ENCODE data around the gene KXD1.
"Not testable (repeated sequence)": the region's sequence is repeated elsewhere in the genome, so short reads cannot be mapped to it uniquely, and the experiment has no call there.

KXD1 gene

DNA sequence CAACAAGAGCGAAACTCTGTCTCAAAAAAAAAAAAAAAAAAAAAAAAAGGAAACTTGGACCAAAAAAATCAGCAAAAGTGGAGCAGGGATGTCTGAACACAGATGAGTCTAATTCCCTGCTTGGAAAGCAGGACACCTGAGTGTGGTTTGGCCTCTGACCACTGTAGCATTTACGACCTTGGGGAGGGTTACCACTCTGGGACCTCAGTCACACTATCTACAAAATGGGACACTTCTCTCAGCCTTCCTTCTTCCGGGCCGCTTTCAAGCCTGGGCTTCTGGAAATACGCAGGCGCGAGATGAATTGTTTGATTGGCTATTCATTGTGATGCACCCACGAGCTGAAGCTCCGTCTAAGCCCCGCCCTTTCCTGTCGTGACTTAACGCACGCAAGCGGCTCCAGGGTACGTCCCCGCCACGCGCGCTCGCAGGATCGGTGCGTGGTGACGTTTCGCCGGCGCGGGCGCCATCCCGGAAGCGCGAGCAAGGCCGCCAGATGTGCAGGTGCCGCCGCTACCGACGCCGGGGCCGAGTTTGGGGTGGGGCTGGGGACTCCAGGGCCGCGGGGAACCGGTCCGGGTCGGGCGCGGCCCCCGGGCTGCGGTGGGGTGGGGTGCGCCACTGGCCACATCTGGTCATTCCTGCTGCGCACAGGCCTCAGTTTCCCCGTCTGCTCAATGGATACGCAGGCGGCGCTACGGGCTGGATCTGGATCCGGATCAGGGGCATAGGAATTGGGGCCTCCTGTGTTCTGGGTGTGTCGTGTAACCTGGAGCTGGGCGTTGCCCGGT lies at the start of gene KXD1:
TSS of gene KXD1 (plus strand) at position 460 of the 791 bp plus-strand sequence. CDS start 4,187 bp downstream, outside the sequence.
- peak; percentile 94 for DNase-seq

- no peak for DNase-seq
Measured at GRCh38 chr19:18508585-18508984, 49.1 kb upstream of the KXD1 start.

GRCh38 chr19:18510216-18510615 lies 47.5 kb upstream of the KXD1 start:
- DNase-seq, result no peak

DNA sequence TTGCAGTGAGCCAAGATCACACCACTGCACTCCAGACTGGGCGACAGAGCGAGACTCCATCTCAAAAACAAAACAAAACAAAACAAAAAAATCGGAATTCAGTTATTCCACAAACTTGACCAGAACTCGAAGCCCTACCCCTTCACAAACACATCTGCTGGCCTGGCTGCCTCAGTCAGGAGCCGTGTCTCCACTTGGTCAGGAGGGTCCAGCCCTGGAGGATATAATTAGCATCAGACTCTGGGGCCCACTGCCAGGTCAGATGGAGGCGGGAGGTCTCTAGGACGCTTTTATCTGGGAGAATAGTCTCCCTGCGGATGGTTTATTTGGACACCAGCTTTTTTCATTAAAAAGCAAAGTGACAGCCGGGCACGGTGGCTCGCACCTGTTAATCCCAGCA lies 43.8 kb upstream of the KXD1 start:
- no peak for DNase-seq

- DNase-seq, result no peak
Measured at GRCh38 chr19:18514800-18515682, 42.6 kb upstream of the KXD1 start.

- DNase-seq, result no peak
Measured at GRCh38 chr19:18515959-18516358, 41.7 kb upstream of the KXD1 start.

GRCh38 chr19:18517606-18518005 lies 40.1 kb upstream of the KXD1 start:
- DNase-seq, result no peak

DNA sequence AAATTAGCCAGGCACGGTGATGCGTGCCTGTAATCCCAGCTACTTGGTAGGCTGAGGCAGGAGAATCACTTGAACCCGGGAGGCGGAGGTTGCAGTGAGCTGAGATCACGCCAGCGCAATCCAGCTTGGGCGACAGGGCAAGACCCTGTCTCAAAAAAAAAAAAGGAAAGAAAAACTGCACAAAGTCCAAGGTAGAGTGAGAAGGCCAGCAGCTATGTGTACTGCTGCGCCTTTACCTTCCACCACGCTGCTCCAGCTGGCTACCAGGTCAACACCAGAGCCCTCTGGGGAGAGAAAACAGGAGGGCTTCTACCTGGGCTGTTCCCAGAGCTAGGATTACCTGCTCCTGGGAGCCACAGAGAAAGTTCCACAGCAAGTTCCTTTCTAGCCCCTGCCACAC lies 39.0 kb upstream of the KXD1 start:
- no peak for DNase-seq

DNA sequence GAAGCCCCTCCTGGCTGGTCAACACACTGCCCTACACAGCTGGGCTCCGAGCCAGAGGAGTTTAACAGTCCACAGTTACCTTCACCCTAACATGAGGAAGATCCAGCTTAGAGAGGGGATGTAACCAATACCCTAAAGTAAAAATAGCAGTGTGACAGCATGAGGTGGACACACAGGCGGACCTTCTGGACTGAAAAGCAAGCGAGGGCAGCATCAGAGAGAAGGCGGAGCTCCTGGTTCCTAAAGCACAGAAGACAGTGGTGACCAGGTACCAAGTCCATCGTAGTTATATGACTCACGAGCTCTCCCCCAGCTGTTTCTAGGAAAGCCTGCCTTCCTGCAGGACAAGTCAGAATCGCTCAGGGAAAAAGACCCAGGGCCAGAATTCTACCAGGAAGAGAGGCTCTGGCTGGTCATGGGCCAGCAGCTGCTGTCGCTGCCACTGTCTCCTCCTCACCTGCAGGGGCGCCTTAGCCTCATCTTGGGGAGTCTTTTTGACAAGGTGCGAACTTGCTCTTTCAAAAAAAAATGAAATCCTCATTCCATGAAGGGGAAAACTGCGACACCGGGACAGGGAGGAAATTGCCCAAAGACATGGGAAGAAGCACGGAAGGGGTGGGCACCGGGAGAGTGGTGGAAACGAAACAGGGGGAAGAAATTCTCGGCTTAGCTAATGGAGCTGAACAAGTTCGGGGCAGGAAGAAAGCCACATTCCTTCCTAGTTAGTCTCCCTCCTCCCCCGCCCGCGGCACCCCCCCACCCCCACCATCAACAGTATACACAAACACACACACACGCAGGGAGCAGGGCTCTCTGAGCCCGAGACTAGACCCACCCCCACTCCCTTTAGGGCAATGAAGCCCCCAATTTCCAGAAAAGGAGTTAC lies 37.5 kb upstream of the KXD1 start:
- peak; percentile 65 for DNase-seq

- DNase-seq, result peak; percentile 39
Measured at GRCh38 chr19:18520848-18521691, 36.6 kb upstream of the KXD1 start.

GRCh38 chr19:18521692-18522123 lies 36.0 kb upstream of the KXD1 start, which contains the start of gene ELL:
ELL (minus strand) TSS chr19:18522070; CDS start chr19:18522055, 15 bp downstream.
- no peak for DNase-seq

- peak; percentile 100 for DNase-seq
Measured at GRCh38 chr19:18522124-18522861, 35.4 kb upstream of the KXD1 start.

GRCh38 chr19:18522862-18523440 lies 34.7 kb upstream of the KXD1 start:
- not testable (repeated sequence) for DNase-seq

GRCh38 chr19:18523841-18524240 lies 33.8 kb upstream of the KXD1 start:
- no peak for DNase-seq

DNA sequence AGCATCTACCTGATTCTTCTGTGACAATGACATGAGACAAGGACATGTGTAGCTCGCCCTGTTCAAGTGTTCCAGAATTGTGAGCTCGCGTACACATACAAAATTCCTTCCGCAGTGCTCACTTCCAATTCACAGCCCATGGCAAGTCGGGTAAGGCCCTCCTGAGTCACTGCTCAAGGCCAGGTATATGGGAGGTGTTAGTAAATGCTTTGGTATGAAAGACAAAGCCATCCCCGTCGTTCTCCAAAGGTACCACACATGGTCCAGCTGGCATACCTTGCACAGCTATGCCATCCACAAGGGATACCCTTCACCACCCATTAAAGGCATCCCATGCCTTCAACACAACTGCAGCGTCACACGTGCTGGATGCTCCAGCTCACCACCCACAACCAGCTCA lies 31.4 kb upstream of the KXD1 start:
- DNase-seq, result no peak

- no peak for DNase-seq
Measured at GRCh38 chr19:18529782-18530181, 27.9 kb upstream of the KXD1 start.

GRCh38 chr19:18531485-18531884 lies 26.2 kb upstream of the KXD1 start:
- no peak for DNase-seq

GRCh38 chr19:18532168-18532890 lies 25.3 kb upstream of the KXD1 start:
- no peak for DNase-seq

GRCh38 chr19:18533058-18533457 lies 24.6 kb upstream of the KXD1 start:
- DNase-seq, result no peak

DNA sequence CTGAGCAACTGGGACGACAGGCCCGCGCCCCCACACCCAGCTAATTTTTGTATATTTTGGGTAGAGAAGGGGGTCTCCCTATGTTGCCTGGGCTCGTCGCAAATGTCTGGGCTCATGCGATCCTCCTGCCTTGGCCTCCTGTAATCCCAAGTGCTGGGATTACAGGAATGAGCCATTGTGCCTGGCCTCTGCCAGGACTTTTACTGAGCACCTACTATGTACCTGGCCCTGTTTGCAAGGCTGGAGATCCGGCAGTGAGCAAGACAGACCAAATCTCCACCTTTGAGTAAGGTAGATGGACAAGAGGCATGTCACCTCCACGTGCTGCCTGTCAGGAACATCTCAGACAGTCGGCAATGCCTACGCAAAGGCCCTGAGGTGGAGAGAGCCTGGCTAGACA lies 21.2 kb upstream of the KXD1 start:
- DNase-seq, result no peak

Data from activated T-cell treated with anti-CD3 and anti-CD28 coated beads, Interleukin-2, amount 50 U/mL, for 1 hour (primary cell).